Suprapubic skin (tissue), 4 donors: Measurements from ENCODE around the gene DIAPH3. TPM values are rescaled to one million over a fixed set of nuclear protein-coding genes. Genes with fewer than 3 reads are reported as not detected.
"Not testable (repeated sequence)": the region's sequence is repeated elsewhere in the genome, so short reads cannot be mapped to it uniquely, and the experiment has no call there.

Source experiments
- DNase-seq, 2 donors: peaks; one replicate each; pipeline ENCODE4 v3.0.0-alpha.2; 2019; ENCODE audit warnings: low spot score in 2 of 2
- H3K27ac ChIP-seq: fragments of 200-600 bp; sonication (generic); one replicate; pipeline ENCODE4 v1.5.1; 2019
- H3K27me3 ChIP-seq: fragments of 200-600 bp; sonication (generic); one replicate; pipeline ENCODE4 v1.5.1; 2019
- H3K36me3 ChIP-seq: fragments of 200-600 bp; sonication (generic); one replicate; pipeline ENCODE4 v1.5.1; 2019
- H3K4me1 ChIP-seq: fragments of 200-600 bp; sonication (generic); one replicate; pipeline ENCODE4 v1.5.1; 2019
- H3K4me3 ChIP-seq: fragments of 200-600 bp; sonication (generic); one replicate; pipeline ENCODE4 v1.5.1; 2019; ENCODE audit warnings: mild to moderate bottlenecking
- H3K9me3 ChIP-seq: fragments of 200-600 bp; sonication (generic); one replicate; pipeline ENCODE4 v1.5.1; 2019
- CTCF ChIP-seq, 2 donors: fragments of 200-600 bp in 1 of 2; fragments of 450-650 bp in 1 of 2; sonication (generic) in 1 of 2; IDR thresholded peaks; one replicate each; pipeline ENCODE4 v1.5.1; 2016 to 2019; ENCODE audit warnings: antibody characterized with exemption in 2 of 2, mild to moderate bottlenecking in 1 of 2, moderate library complexity in 1 of 2
- EP300 ChIP-seq: sonication (generic); formaldehyde crosslinking; IDR thresholded peaks from one replicate; pipeline ENCODE4 v1.6.1; 2017; ENCODE audit warnings: antibody characterized with exemption
- POLR2A ChIP-seq, 2 donors: fragments of 450-650 bp; IDR thresholded peaks; one replicate each; pipeline ENCODE4 v1.6.1; 2017; ENCODE audit warnings: antibody characterized with exemption in 2 of 2, mild to moderate bottlenecking in 2 of 2, moderate library complexity in 2 of 2
- POLR2AphosphoS5 ChIP-seq, 3 donors: sonication (generic); formaldehyde crosslinking; IDR thresholded peaks; one replicate each; pipeline ENCODE4 v1.6.1; 2017; ENCODE audit warnings: antibody characterized with exemption in 3 of 3
- WGBS: methylation state at CpG from one replicate; pipeline ENCODE4 v1.1.5; 2018; 5-methylcytosine and 5-hydroxymethylcytosine counted together
- total RNA-seq, 4 donors: library from RNA; depleted of rRNA; stranded (reverse); fragments of >200 nt; gene quantifications; one replicate each; pipeline ENCODE4 v1.1.0, GENCODE V29; 2016

The DIAPH3 gene
- total RNA-seq, 4 donors from 2014 or later: 0.93 to 3.0 (median 2.3) TPM

- no peaks in the 10 kb centered on the region for H3K9me3 ChIP-seq
- no peak for TF ChIP-seq POLR2AphosphoS5 (IDR thresholded peaks at IDR 0.05)
- TF ChIP-seq EP300: no peak
- TF ChIP-seq POLR2A (IDR thresholded peaks at IDR 0.05): no peak
- no peak for TF ChIP-seq CTCF (IDR thresholded peaks at IDR 0.05)
- no peak overlapping the region for H3K27ac ChIP-seq
- DNase-seq: no peak
- no peaks in the 10 kb centered on the region for H3K4me1 ChIP-seq
- H3K4me3 ChIP-seq: no peak overlapping the region
- H3K36me3 ChIP-seq: no peaks in the 10 kb centered on the region
- WGBS: 78% methylated on average over 3 of the region's 3 CpGs
- H3K27me3 ChIP-seq: no peaks in the 10 kb centered on the region
Observed at GRCh38 chr13:60093425-60094019, 70.2 kb downstream of the DIAPH3 start.

- Histone ChIP-seq H3K36me3 (no peaks in the 10 kb centered on the region), H3K27me3 (no peaks in the 10 kb centered on the region), H3K27ac (no peak overlapping the region), H3K4me3 (no peak overlapping the region), H3K4me1 (no peaks in the 10 kb centered on the region), H3K9me3 (no peaks in the 10 kb centered on the region)
- no peak for DNase-seq
- TF ChIP-seq CTCF (IDR thresholded peaks at IDR 0.05) (no peak), POLR2AphosphoS5 (IDR thresholded peaks at IDR 0.05) (no peak), EP300 (no peak), POLR2A (IDR thresholded peaks at IDR 0.05) (no peak)
- WGBS: 92% methylated on average over 2 of the region's 2 CpGs
Observed at GRCh38 chr13:60091573-60091972, 72.2 kb downstream of the DIAPH3 start.

GRCh38 chr13:60090574-60090973 is 73.2 kb downstream of the DIAPH3 start:
- no peaks in the 10 kb centered on the region for H3K4me1 ChIP-seq
- DNase-seq: no peak
- H3K9me3 ChIP-seq: no peaks in the 10 kb centered on the region
- H3K27ac ChIP-seq: no peak overlapping the region
- H3K36me3 ChIP-seq: no peaks in the 10 kb centered on the region
- H3K27me3 ChIP-seq: no peaks in the 10 kb centered on the region
- H3K4me3 ChIP-seq: no peak overlapping the region
- TF ChIP-seq EP300 (no peak), POLR2AphosphoS5 (IDR thresholded peaks at IDR 0.05) (no peak), CTCF (IDR thresholded peaks at IDR 0.05) (no peak), POLR2A (IDR thresholded peaks at IDR 0.05) (no peak)

GRCh38 chr13:60083780-60084179 is 79.9 kb downstream of the DIAPH3 start:
- DNase-seq, H3K27ac ChIP-seq, H3K36me3 ChIP-seq, H3K4me3 ChIP-seq, H3K9me3 ChIP-seq, H3K4me1 ChIP-seq, H3K27me3 ChIP-seq: not testable (repeated sequence)
- WGBS: 97% methylated on average over 2 of the region's 2 CpGs

GRCh38 chr13:60080850-60081249 is 82.9 kb downstream of the DIAPH3 start:
- Histone ChIP-seq H3K4me1 (no peaks in the 10 kb centered on the region), H3K27ac (no peak overlapping the region), H3K9me3 (no peaks in the 10 kb centered on the region), H3K36me3 (no peaks in the 10 kb centered on the region), H3K27me3 (no peaks in the 10 kb centered on the region), H3K4me3 (no peak overlapping the region)
- WGBS: 81% methylated on average over 1 of the region's 1 CpG
- no peak for DNase-seq
- TF ChIP-seq POLR2AphosphoS5 (IDR thresholded peaks at IDR 0.05) (no peak), CTCF (IDR thresholded peaks at IDR 0.05) (no peak), POLR2A (IDR thresholded peaks at IDR 0.05) (no peak), EP300 (no peak)

- Histone ChIP-seq H3K4me3 (no peak overlapping the region), H3K4me1 (no peaks in the 10 kb centered on the region), H3K9me3 (no peaks in the 10 kb centered on the region), H3K27me3 (no peaks in the 10 kb centered on the region), H3K36me3 (no peaks in the 10 kb centered on the region), H3K27ac (no peak overlapping the region)
- WGBS: 97% methylated on average over 1 of the region's 1 CpG
- TF ChIP-seq EP300: no peak
- no peak for TF ChIP-seq CTCF (IDR thresholded peaks at IDR 0.05)
- no peak for TF ChIP-seq POLR2AphosphoS5 (IDR thresholded peaks at IDR 0.05)
- no peak for TF ChIP-seq POLR2A (IDR thresholded peaks at IDR 0.05)
- DNase-seq: no peak
Observed at GRCh38 chr13:60078226-60078625, 85.5 kb downstream of the DIAPH3 start.
